HepG2 (cell line): Measurements from ENCODE around the gene STAT4. TPM values are rescaled to one million over a fixed set of nuclear protein-coding genes. Genes with fewer than 3 reads are reported as not detected.

Source experiments
- ATAC-seq: fragments of 200-7000 bp; cut with Tn5 transposase; 3 replicates; pipeline ENCODE4 v1.9.1; 2020; ENCODE audit warnings: mild to moderate bottlenecking, moderate library complexity
- BruUV-seq: library from RNA; stranded (reverse); fragments of 400-500 nt; replicated peaks from 2 replicates; lab custom pipeline; 2021; lab: Mats Ljungman, UMichigan
- CTCF ChIA-PET: fragments of 300-600 bp; formaldehyde crosslinking; extraction: SDS; loops from one replicate; lab custom pipeline; 2021; ENCODE audit warnings: low total read pairs, inconsistent platforms, low intra/inter-chr PET ratio; lab: Yijun Ruan, JAX
- POLR2A ChIA-PET: fragments of 350-600 bp; sonication (Branson Sonifier 250); formaldehyde crosslinking; loops from one replicate; lab custom pipeline; 2020; ENCODE audit warnings: antibody characterized with exemption, inconsistent platforms; lab: Yijun Ruan, JAX
- DNase-seq: peaks from one replicate; pipeline ENCODE4 v3.0.0-alpha.2; 2015; ENCODE audit warnings: low spot score
- FAIRE-seq: peaks from 3 replicates; lab custom pipeline; 2011; peaks lifted over from hg19 to GRCh38; lab: Jason Lieb, UNC
- H2AFZ ChIP-seq: one replicate; pipeline ENCODE4 v1.6.1; 2011; ENCODE audit warnings: low read length, inconsistent platforms
- H3K27ac ChIP-seq: fragments of 300-600 bp; 3 replicates; pipeline ENCODE4 v1.8.0; 2011; ENCODE audit warnings: mixed run types, mild to moderate bottlenecking, mixed read lengths, low read length, inconsistent platforms; ENCODE audit not compliant: insufficient read depth; ENCODE audit errors: extremely low read length
- H3K27me3 ChIP-seq, 2 experiments: fragments of 200-600 bp in 1 of 2; 2 replicates in 1 of 2; 3 replicates in 1 of 2; pipeline versions ENCODE4 v1.6.0 to v1.8.0; 2011; ENCODE audit warnings: low read length in 2 of 2, mild to moderate bottlenecking in 2 of 2, moderate library complexity in 2 of 2, inconsistent platforms in 1 of 2; ENCODE audit not compliant: insufficient read depth in 2 of 2, control insufficient read depth in 1 of 2
- H3K36me3 ChIP-seq, 2 experiments: fragments of 200-600 bp in 1 of 2; replicated peaks in 1 of 2; 2 replicates in 1 of 2; 3 replicates in 1 of 2; pipeline versions ENCODE4 v1.5.1 to v1.8.0; 2011; ENCODE audit warnings: low read length in 2 of 2, inconsistent platforms in 1 of 2; ENCODE audit not compliant: insufficient read depth in 2 of 2, control insufficient read depth in 1 of 2
- H3K4me1 ChIP-seq: 2 replicates; pipeline ENCODE4 v1.5.1; 2012; ENCODE audit warnings: low read length, inconsistent platforms; ENCODE audit not compliant: insufficient read depth
- H3K4me2 ChIP-seq: 2 replicates; pipeline ENCODE4 v1.6.0; 2011; ENCODE audit warnings: low read depth, low read length, inconsistent platforms
- H3K4me3 ChIP-seq, 3 experiments: fragments of 200-600 bp in 1 of 3; sonication (generic), shearing (Covaris generic) in 1 of 3; replicated peaks in 1 of 3; 2 replicates each; pipeline ENCODE4 v1.5.1; 2011 to 2016; ENCODE audit warnings: low read length in 3 of 3, inconsistent platforms in 2 of 3, low read depth in 2 of 3, mild to moderate bottlenecking in 2 of 3, control low read depth in 1 of 3, mixed read lengths in 1 of 3; ENCODE audit not compliant: insufficient read depth in 1 of 3
- H3K79me2 ChIP-seq: one replicate; pipeline ENCODE4 v1.6.1; 2011; ENCODE audit warnings: low read length, inconsistent platforms; ENCODE audit not compliant: insufficient read depth
- H3K9ac ChIP-seq: 2 replicates; pipeline ENCODE4 v1.6.0; 2011; ENCODE audit warnings: mild to moderate bottlenecking, low read depth, low read length, inconsistent platforms; ENCODE audit not compliant: insufficient read depth
- H3K9me3 ChIP-seq: 2 replicates; pipeline ENCODE4 v1.5.1; 2012; ENCODE audit warnings: mild to moderate bottlenecking, low read length
- H4K20me1 ChIP-seq: 2 replicates; pipeline ENCODE4 v1.6.0; 2011; ENCODE audit warnings: inconsistent platforms, mild to moderate bottlenecking, low read length, moderate library complexity; ENCODE audit not compliant: insufficient read depth
- HMGA1 ChIP-seq: sonication (generic); formaldehyde crosslinking; conservative IDR thresholded peaks from 2 replicates; pipeline ENCODE4 v1.4.0; 2020; ENCODE audit warnings: missing genetic modification reagents
- HNRNPL ChIP-seq: fragments of 200-400 bp; formaldehyde crosslinking; IDR thresholded peaks from 2 replicates; pipeline ENCODE4 v1.6.1; 2017; ENCODE audit warnings: mild to moderate bottlenecking, low read depth, low read length
- SIX4 ChIP-seq: sonication (generic); formaldehyde crosslinking; IDR thresholded peaks from 2 replicates; pipeline ENCODE4 v1.4.0; 2020; ENCODE audit warnings: missing genetic modification reagents
- SOX13 ChIP-seq, 3 experiments: fragments of 450-650 bp in 1 of 3; sonication (generic) in 1 of 3; formaldehyde crosslinking in 1 of 3; IDR thresholded peaks in 2 of 3; conservative IDR thresholded peaks in 1 of 3; 2 replicates each; pipeline versions ENCODE4 v1.5.0 to v1.6.1; 2016 to 2020; ENCODE audit warnings: antibody characterized with exemption in 1 of 3, mild to moderate bottlenecking in 1 of 3, missing compliant biosample characterization in 1 of 3, missing genetic modification reagents in 1 of 3, moderate library complexity in 1 of 3
- SOX5 ChIP-seq: IDR thresholded peaks from 2 replicates; pipeline ENCODE4 v1.6.1; 2016; ENCODE audit warnings: borderline replicate concordance
- TGIF2 ChIP-seq: IDR thresholded peaks from 2 replicates; pipeline ENCODE4 v1.6.1; 2016; ENCODE audit warnings: control low read depth, missing compliant biosample characterization
- ZKSCAN8 ChIP-seq: IDR thresholded peaks from 2 replicates; pipeline ENCODE4 v1.6.1; 2016; ENCODE audit warnings: borderline replicate concordance, missing genetic modification reagents, missing compliant biosample characterization
- WGBS: methylation state at CpG from one replicate; pipeline ENCODE4 v1.1.6; 2017; ENCODE audit warnings: low lambda C conversion rate; 5-methylcytosine and 5-hydroxymethylcytosine counted together
- in situ Hi-C: cut with HindIII; loops from 2 replicates; pipeline ENCODE4 v1.10.0; 2017; ENCODE audit warnings: low pct_unique_long_range_greater_than_20kb; ENCODE audit not compliant: extremely low pct_ligation_motif_present
- intact Hi-C: fragments of 100-400 bp; cut with micrococcal nuclease; formaldehyde crosslinking; loops from one replicate; pipeline ENCODE4 v1.10.0; 2022; ENCODE audit not compliant: unreplicated experiment
- polyA plus RNA-seq, 8 experiments: library from polyadenylated mRNA; depleted of rRNA in 3 of 8; stranded (reverse) in 7 of 8; unstranded in 1 of 8; fragments of >200 nt; fragmentation: Illumina TruSeq in 4 of 8; extraction: Trizol in 4 of 8; gene quantifications; 2 replicates each; pipeline versions ENCODE4 v1.2.1 to v1.2.3, GENCODE V29; 2011 to 2016; ENCODE audit warnings: low read depth in 4 of 8, missing spikeins in 1 of 8, mixed read lengths in 1 of 8; ENCODE audit not compliant: insufficient read depth in 1 of 8
- total RNA-seq, 5 experiments: library from RNA; depleted of rRNA; stranded (reverse); fragments of >200 nt; fragmentation: Illumina TruSeq; extraction: Trizol; gene quantifications; 2 replicates each; pipeline ENCODE4 v1.2.3, GENCODE V29; 2016; ENCODE audit warnings: low read depth in 1 of 5
- TF ChIP-seq, protein P1 (sequence below): sonication (generic); formaldehyde crosslinking; IDR thresholded peaks from 2 replicates; pipeline ENCODE4 v1.4.0; 2020; ENCODE audit warnings: mild to moderate bottlenecking, low read depth, missing genetic modification reagents
- TF ChIP-seq, protein P2 (sequence below): sonication (generic); formaldehyde crosslinking; IDR thresholded peaks from 2 replicates; pipeline ENCODE4 v1.4.0; 2020; ENCODE audit warnings: mild to moderate bottlenecking, missing genetic modification reagents

STAT4 gene
- total and polyA plus RNA-seq, 2 of the 13 experiments (the other 11 are each of a cell fraction or from before 2014, with no cell fraction given) = 0.37 TPM; not detected in 1

DNA sequence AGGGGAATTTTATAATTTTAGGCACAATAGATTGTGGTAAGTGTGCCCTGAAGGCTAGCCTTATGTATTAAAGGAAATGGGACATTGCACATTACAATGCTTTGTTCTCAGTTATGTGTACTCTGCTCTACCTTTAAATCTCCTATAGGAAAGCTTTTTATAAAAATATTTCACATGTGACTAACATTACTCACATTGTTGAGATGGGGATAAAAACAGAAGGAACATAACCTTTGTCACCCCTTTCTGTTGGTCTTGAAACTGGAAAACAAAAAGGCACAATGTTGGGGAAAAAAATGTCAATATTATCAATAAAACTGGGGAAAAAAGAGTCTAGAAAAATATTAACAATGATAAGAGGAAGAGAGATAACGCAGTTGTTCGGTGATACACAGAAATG is 119.5 kb downstream of the STAT4 start:
- ATAC-seq (no peak), FAIRE-seq (no peak), DNase-seq (no peak)
- H3K9me3 ChIP-seq = no peaks in the 10 kb centered on the region
- no peak overlapping the region; a peak in 1 of 6 replicates for H3K4me3 ChIP-seq
- TF ChIP-seq HNRNPL (no peak), SOX13 (IDR thresholded peaks at IDR 0.05) (no peak), SOX13 (CRISPR knock-in tag; conservative IDR thresholded peaks at IDR 0.05 in 1 of 2, IDR thresholded peaks at IDR 0.05 in 1 of 2) (peak in 1 of 2 experiments; percentile 61; a peak in 2 of 4 replicates), SOX5 (CRISPR knock-in tag) (peak; percentile 59; the same call in 1 of the 2 replicates)
- ChIA-PET POLR2A (no interaction called here), CTCF (interaction anchor here (2.5 kb wide), 1 partner anchor 35 kb away, joined by 21 read pairs; no protein-coding TSS in a partner anchor)
- H3K27me3 ChIP-seq = no peaks in the 10 kb centered on the region
- no peak overlapping the region for H2AFZ ChIP-seq
- H3K4me1 ChIP-seq = peaks cover 32% of the 10 kb centered on the region
- in situ Hi-C loops (loop anchor here (5.0 kb wide), 1 partner anchor 249 kb away; no protein-coding TSS in a partner anchor), intact Hi-C loops (loop anchor here (10.0 kb wide), 1 partner anchor 176 kb away; no protein-coding TSS in a partner anchor)
- 3% methylated on average over 2 of the region's 2 CpGs for WGBS
- H4K20me1 ChIP-seq = no peaks in the 10 kb centered on the region
- H3K9ac ChIP-seq = no peak overlapping the region
- H3K4me2 ChIP-seq = peak overlapping the region; percentile 82
- H3K79me2 ChIP-seq = no peaks in the 10 kb centered on the region
- BruUV-seq = no TSS peak
- no peaks in the 10 kb centered on the region for H3K36me3 ChIP-seq
- H3K27ac ChIP-seq = no peak overlapping the region

- ATAC-seq (peak; percentile 95), FAIRE-seq (peak; percentile 84), DNase-seq (peak; percentile 52)
- no TSS peak for BruUV-seq
- WGBS = 12% methylated on average over 8 of the region's 8 CpGs
- CTCF ChIA-PET = interaction anchor here (0.9 to 2.5 kb wide), 3 partner anchors 11 to 249 kb away, joined by 3 to 21 read pairs (median 4); no protein-coding TSS in a partner anchor
- Histone ChIP-seq H3K9me3 (no peaks in the 10 kb centered on the region), H3K79me2 (no peaks in the 10 kb centered on the region), H3K4me2 (peak overlapping the region; percentile 82), H3K4me1 (peaks cover 32% of the 10 kb centered on the region), H3K27me3 (no peaks in the 10 kb centered on the region), H3K36me3 (no peaks in the 10 kb centered on the region), H3K27ac (no peak overlapping the region), H3K4me3 (no peak overlapping the region; a peak in 1 of 6 replicates), H2AFZ (peak overlapping the region; percentile 87), H3K9ac (no peak overlapping the region), H4K20me1 (no peaks in the 10 kb centered on the region)
- POLR2A ChIA-PET = no interaction called here
- intact Hi-C loops (loop anchor here (1.0 to 10.0 kb wide), 4 partner anchors 17 to 249 kb away; no protein-coding TSS in a partner anchor), in situ Hi-C loops (loop anchor here (5.0 kb wide), 1 partner anchor 248 kb away; no protein-coding TSS in a partner anchor)
- TF ChIP-seq SIX4 (CRISPR knock-in tag) = no peak
- TF ChIP-seq, protein P1, sequence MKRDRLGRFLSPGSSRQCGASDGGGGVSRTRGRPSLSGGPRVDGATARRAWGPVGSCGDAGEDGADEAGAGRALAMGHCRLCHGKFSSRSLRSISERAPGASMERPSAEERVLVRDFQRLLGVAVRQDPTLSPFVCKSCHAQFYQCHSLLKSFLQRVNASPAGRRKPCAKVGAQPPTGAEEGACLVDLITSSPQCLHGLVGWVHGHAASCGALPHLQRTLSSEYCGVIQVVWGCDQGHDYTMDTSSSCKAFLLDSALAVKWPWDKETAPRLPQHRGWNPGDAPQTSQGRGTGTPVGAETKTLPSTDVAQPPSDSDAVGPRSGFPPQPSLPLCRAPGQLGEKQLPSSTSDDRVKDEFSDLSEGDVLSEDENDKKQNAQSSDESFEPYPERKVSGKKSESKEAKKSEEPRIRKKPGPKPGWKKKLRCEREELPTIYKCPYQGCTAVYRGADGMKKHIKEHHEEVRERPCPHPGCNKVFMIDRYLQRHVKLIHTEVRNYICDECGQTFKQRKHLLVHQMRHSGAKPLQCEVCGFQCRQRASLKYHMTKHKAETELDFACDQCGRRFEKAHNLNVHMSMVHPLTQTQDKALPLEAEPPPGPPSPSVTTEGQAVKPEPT (CRISPR knock-in tag) = no peak
- TF ChIP-seq TGIF2 (CRISPR knock-in tag) = peak; percentile 35; the same call in 1 of the 2 replicates
- no peak for TF ChIP-seq HMGA1 (CRISPR knock-in tag)
- TF ChIP-seq ZKSCAN8 (CRISPR knock-in tag) = no peak; the same call in 1 of the 2 replicates
- TF ChIP-seq, protein P2, sequence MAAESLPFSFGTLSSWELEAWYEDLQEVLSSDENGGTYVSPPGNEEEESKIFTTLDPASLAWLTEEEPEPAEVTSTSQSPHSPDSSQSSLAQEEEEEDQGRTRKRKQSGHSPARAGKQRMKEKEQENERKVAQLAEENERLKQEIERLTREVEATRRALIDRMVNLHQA = no peak
Measured at GRCh38 chr2:191030521-191031154, 120.2 kb downstream of the STAT4 start.
